A673 (cell line): ENCODE data around the gene OR8K5.

Experiments
- CTCF ChIP-seq: fragments of 300-800, 200-600 bp; sonication (generic); conservative IDR thresholded peaks from 2 replicates; pipeline ENCODE4 v1.5.1; 2017; ENCODE audit warnings: low read depth, mild to moderate bottlenecking, antibody characterized with exemption, low read length, moderate library complexity, mixed read lengths
- EZH2 ChIP-seq: fragments of 200-600 bp; sonication (generic); IDR thresholded peaks from 2 replicates; pipeline ENCODE4 v1.6.1; 2017; ENCODE audit warnings: borderline replicate concordance, low read depth, mild to moderate bottlenecking, mixed read lengths, antibody characterized with exemption, low read length; ENCODE audit not compliant: poor library complexity, severe bottlenecking

- TF ChIP-seq CTCF = no peak
- no peak for TF ChIP-seq EZH2
These were observed 12.2 kb upstream of the OR8K5 start for GRCh38 chr11:56172256-56172830.
